Hepatocyte (in vitro differentiated cells): ENCODE data around the gene SLC25A48.

Source experiments
- EZH2 ChIP-seq: fragments of 200-600 bp; sonication (generic); IDR thresholded peaks from 2 replicates; pipeline ENCODE4 v1.6.1; 2016; ENCODE audit warnings: antibody characterized with exemption, mild to moderate bottlenecking, borderline replicate concordance
- TF ChIP-seq, protein P1 (sequence below): fragments of 200-600 bp; sonication (generic); IDR thresholded peaks from 2 replicates; pipeline ENCODE4 v1.5.1; 2016; ENCODE audit warnings: antibody characterized with exemption, mild to moderate bottlenecking; ENCODE audit not compliant: poor library complexity

DNA sequence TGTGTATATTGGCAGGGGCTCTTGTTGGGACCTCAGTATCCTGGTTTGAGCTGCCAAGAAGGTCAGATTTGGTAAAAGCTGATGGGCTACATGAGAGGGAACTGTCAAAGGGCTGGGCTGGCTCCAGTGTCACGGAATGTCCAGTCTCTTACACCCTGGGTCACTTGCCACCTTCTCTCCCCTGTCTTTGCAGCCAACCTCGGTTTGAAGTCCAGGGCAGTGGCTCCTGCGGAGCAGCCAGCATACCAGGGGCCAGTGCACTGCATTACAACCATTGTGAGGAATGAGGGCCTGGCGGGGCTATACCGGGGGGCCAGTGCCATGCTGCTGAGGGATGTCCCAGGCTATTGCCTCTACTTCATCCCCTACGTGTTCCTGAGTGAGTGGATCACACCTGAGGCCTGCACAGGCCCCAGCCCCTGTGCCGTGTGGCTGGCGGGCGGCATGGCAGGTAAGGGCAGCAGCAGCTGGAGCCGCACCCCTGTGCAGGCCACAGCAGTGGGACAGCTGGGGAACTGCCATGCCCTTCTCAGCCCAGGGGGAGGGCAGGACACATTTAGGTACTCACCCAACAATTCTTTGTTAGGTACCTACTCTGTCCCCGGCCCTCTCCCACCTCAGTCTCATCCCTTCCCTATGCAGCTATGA, 36.9 kb downstream of the SLC25A48 start:
- TF ChIP-seq, protein P1, sequence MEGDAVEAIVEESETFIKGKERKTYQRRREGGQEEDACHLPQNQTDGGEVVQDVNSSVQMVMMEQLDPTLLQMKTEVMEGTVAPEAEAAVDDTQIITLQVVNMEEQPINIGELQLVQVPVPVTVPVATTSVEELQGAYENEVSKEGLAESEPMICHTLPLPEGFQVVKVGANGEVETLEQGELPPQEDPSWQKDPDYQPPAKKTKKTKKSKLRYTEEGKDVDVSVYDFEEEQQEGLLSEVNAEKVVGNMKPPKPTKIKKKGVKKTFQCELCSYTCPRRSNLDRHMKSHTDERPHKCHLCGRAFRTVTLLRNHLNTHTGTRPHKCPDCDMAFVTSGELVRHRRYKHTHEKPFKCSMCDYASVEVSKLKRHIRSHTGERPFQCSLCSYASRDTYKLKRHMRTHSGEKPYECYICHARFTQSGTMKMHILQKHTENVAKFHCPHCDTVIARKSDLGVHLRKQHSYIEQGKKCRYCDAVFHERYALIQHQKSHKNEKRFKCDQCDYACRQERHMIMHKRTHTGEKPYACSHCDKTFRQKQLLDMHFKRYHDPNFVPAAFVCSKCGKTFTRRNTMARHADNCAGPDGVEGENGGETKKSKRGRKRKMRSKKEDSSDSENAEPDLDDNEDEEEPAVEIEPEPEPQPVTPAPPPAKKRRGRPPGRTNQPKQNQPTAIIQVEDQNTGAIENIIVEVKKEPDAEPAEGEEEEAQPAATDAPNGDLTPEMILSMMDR = no peak
- TF ChIP-seq EZH2 = no peak
